HG02623 (cell line): ENCODE measurements around the gene SSTR5.

Experiments used
- ATAC-seq: cut with Tn5 transposase; IDR thresholded peaks from one replicate; pipeline ENCODE4 v1.9.1; 2021; ENCODE audit warnings: moderate library complexity; ENCODE audit not compliant: unreplicated experiment

The SSTR5 gene

GRCh38 chr16:1121009-1121408, 48.5 kb downstream of the SSTR5 start:
- no peak for ATAC-seq

- no peak for ATAC-seq
These were observed 49.3 kb downstream of the SSTR5 start for GRCh38 chr16:1121601-1122397.

- no peak for ATAC-seq
These were observed 49.8 kb downstream of the SSTR5 start for GRCh38 chr16:1122398-1122765.

GRCh38 chr16:1123525-1124230, 51.1 kb downstream of the SSTR5 start:
- ATAC-seq = no peak

GRCh38 chr16:1124291-1124690, 51.7 kb downstream of the SSTR5 start:
- ATAC-seq = no peak

GRCh38 chr16:1124795-1125194, 52.2 kb downstream of the SSTR5 start:
- ATAC-seq = no peak

GRCh38 chr16:1125471-1125870, 52.9 kb downstream of the SSTR5 start:
- no peak for ATAC-seq

GRCh38 chr16:1126044-1126443, 53.5 kb downstream of the SSTR5 start:
- no peak for ATAC-seq

GRCh38 chr16:1126586-1126985, 54.0 kb downstream of the SSTR5 start:
- no peak for ATAC-seq

- ATAC-seq = no peak
These were observed 54.6 kb downstream of the SSTR5 start for GRCh38 chr16:1127101-1127500.

GRCh38 chr16:1127971-1128715, 55.6 kb downstream of the SSTR5 start:
- ATAC-seq = no peak

GRCh38 chr16:1129106-1129960, 56.8 kb downstream of the SSTR5 start:
- no peak for ATAC-seq

GRCh38 chr16:1130382-1130781, 57.8 kb downstream of the SSTR5 start:
- no peak for ATAC-seq
